ENCODE data around the gene AMIGO3. TPM values are rescaled to one million over a fixed set of nuclear protein-coding genes. Genes with fewer than 3 reads are reported as not detected.
A peak's percentile ranks its signal among the peaks of the same experiment; 100 is the strongest.
"Not testable (repeated sequence)": the region's sequence is repeated elsewhere in the genome, so short reads cannot be mapped to it uniquely, and the experiment has no call there.

The AMIGO3 gene
- total RNA-seq, 1 experiment from 2014 or later: 0.73 TPM

GRCh38 chr3:49689046-49689907, 30.2 kb downstream of the AMIGO3 start, which contains the start of the genes MST1 and RNF123:
MST1 (minus strand) TSS chr3:49689474; CDS start chr3:49688691, 783 bp downstream.
RNF123 (plus strand) TSS chr3:49689557; CDS start chr3:49691166, 1,609 bp downstream.
- Mint-ChIP-seq H3K9me3 (ENCODE audit: low read depth, unreplicated experiment) (no peaks in the 10 kb centered on the region), H3K27me3 (ENCODE audit: unreplicated experiment) (no peaks in the 10 kb centered on the region), H3K4me3 (ENCODE audit: low read depth, unreplicated experiment) (peak within 1 kb of the TSS; percentile 95), H3K27ac (ENCODE audit: unreplicated experiment) (peak within 1 kb of the TSS; percentile 88), H3K36me3 (ENCODE audit: insufficient read depth, unreplicated experiment) (peaks cover 46% of the 10 kb centered on the region), H3K4me1 (ENCODE audit: low read depth, unreplicated experiment) (peaks cover 10% of the 10 kb centered on the region)
- CTCF ChIA-PET: no interaction called here
- intact Hi-C loops (cut with micrococcal nuclease; ENCODE audit: unreplicated experiment): no loop called here
- DNase-seq: peak; percentile 92
- TF ChIP-seq CTCF (IDR thresholded peaks at IDR 0.05; ENCODE audit: unreplicated experiment): no peak
- BruUV-seq (replicated peaks): no TSS peak

GRCh38 chr3:49688338-49689045, 31.0 kb downstream of the AMIGO3 start:
- intact Hi-C loops (cut with micrococcal nuclease; ENCODE audit: unreplicated experiment); BruUV-seq (replicated peaks); H3K9me3 Mint-ChIP-seq (ENCODE audit: low read depth, unreplicated experiment); DNase-seq; CTCF ChIA-PET; H3K27me3 Mint-ChIP-seq (ENCODE audit: unreplicated experiment): not testable (repeated sequence)
- Mint-ChIP-seq H3K4me1 (ENCODE audit: low read depth, unreplicated experiment) (peaks cover 10% of the 10 kb centered on the region), H3K4me3 (ENCODE audit: low read depth, unreplicated experiment) (peak overlapping the region; percentile 95), H3K27ac (ENCODE audit: unreplicated experiment) (peak overlapping the region; percentile 88), H3K36me3 (ENCODE audit: insufficient read depth, unreplicated experiment) (peaks cover 46% of the 10 kb centered on the region)

- Mint-ChIP-seq H3K4me1 (ENCODE audit: low read depth, unreplicated experiment) (peaks cover 10% of the 10 kb centered on the region), H3K4me3 (ENCODE audit: low read depth, unreplicated experiment) (peak overlapping the region; percentile 66), H3K36me3 (ENCODE audit: insufficient read depth, unreplicated experiment) (peaks cover 46% of the 10 kb centered on the region)
- CTCF ChIA-PET; H3K27me3 Mint-ChIP-seq (ENCODE audit: unreplicated experiment); H3K9me3 Mint-ChIP-seq (ENCODE audit: low read depth, unreplicated experiment); BruUV-seq (replicated peaks); DNase-seq; intact Hi-C loops (cut with micrococcal nuclease; ENCODE audit: unreplicated experiment); H3K27ac Mint-ChIP-seq (ENCODE audit: unreplicated experiment): not testable (repeated sequence)
Measured at GRCh38 chr3:49687424-49687795, 32.1 kb downstream of the AMIGO3 start.

- peak overlapping the region; percentile 17 for H3K27ac Mint-ChIP-seq (ENCODE audit: unreplicated experiment)
- peaks cover 10% of the 10 kb centered on the region for H3K4me1 Mint-ChIP-seq (ENCODE audit: low read depth, unreplicated experiment)
- peak; percentile 78 for DNase-seq
- peaks cover 46% of the 10 kb centered on the region for H3K36me3 Mint-ChIP-seq (ENCODE audit: insufficient read depth, unreplicated experiment)
- CTCF ChIA-PET; intact Hi-C loops (cut with micrococcal nuclease; ENCODE audit: unreplicated experiment); H3K9me3 Mint-ChIP-seq (ENCODE audit: low read depth, unreplicated experiment); H3K27me3 Mint-ChIP-seq (ENCODE audit: unreplicated experiment): not testable (repeated sequence)
- TSS peak; percentile 3 for BruUV-seq (replicated peaks)
- peak overlapping the region; percentile 66 for H3K4me3 Mint-ChIP-seq (ENCODE audit: low read depth, unreplicated experiment)
Measured at GRCh38 chr3:49686769-49687423, 32.6 kb downstream of the AMIGO3 start.

- peak overlapping the region; percentile 66 for H3K4me3 Mint-ChIP-seq (ENCODE audit: low read depth, unreplicated experiment)
Measured at GRCh38 chr3:49686346-49686745, 33.1 kb downstream of the AMIGO3 start.

GRCh38 chr3:49685846-49686245, 33.6 kb downstream of the AMIGO3 start:
- BruUV-seq (replicated peaks); intact Hi-C loops (cut with micrococcal nuclease; ENCODE audit: unreplicated experiment); H3K4me1 Mint-ChIP-seq (ENCODE audit: low read depth, unreplicated experiment); H3K27me3 Mint-ChIP-seq (ENCODE audit: unreplicated experiment); CTCF ChIA-PET; H3K9me3 Mint-ChIP-seq (ENCODE audit: low read depth, unreplicated experiment); DNase-seq; H3K4me3 Mint-ChIP-seq (ENCODE audit: low read depth, unreplicated experiment); H3K27ac Mint-ChIP-seq (ENCODE audit: unreplicated experiment): not testable (repeated sequence)
- peaks cover 43% of the 10 kb centered on the region for H3K36me3 Mint-ChIP-seq (ENCODE audit: insufficient read depth, unreplicated experiment)

More at GRCh38 chr3:49686346-49686745, 33.1 kb downstream of the AMIGO3 start:
- H3K27me3 Mint-ChIP-seq (ENCODE audit: unreplicated experiment); H3K9me3 Mint-ChIP-seq (ENCODE audit: low read depth, unreplicated experiment); intact Hi-C loops (cut with micrococcal nuclease; ENCODE audit: unreplicated experiment); CTCF ChIA-PET; BruUV-seq (replicated peaks); DNase-seq: not testable (repeated sequence)
- peaks cover 46% of the 10 kb centered on the region for H3K36me3 Mint-ChIP-seq (ENCODE audit: insufficient read depth, unreplicated experiment)
- peaks cover 10% of the 10 kb centered on the region for H3K4me1 Mint-ChIP-seq (ENCODE audit: low read depth, unreplicated experiment)
- H3K27ac Mint-ChIP-seq (ENCODE audit: unreplicated experiment): peak overlapping the region; percentile 17

- intact Hi-C loops (cut with micrococcal nuclease; ENCODE audit: unreplicated experiment); H3K9me3 Mint-ChIP-seq (ENCODE audit: low read depth, unreplicated experiment); DNase-seq; H3K4me3 Mint-ChIP-seq (ENCODE audit: low read depth, unreplicated experiment); BruUV-seq (replicated peaks); H3K27ac Mint-ChIP-seq (ENCODE audit: unreplicated experiment); H3K4me1 Mint-ChIP-seq (ENCODE audit: low read depth, unreplicated experiment); CTCF ChIA-PET; H3K27me3 Mint-ChIP-seq (ENCODE audit: unreplicated experiment): not testable (repeated sequence)
- peaks cover 38% of the 10 kb centered on the region for H3K36me3 Mint-ChIP-seq (ENCODE audit: insufficient read depth, unreplicated experiment)
Measured at GRCh38 chr3:49685103-49685502, 34.4 kb downstream of the AMIGO3 start.

GRCh38 chr3:49684453-49684852, 35.0 kb downstream of the AMIGO3 start:
- H3K4me3 Mint-ChIP-seq (ENCODE audit: low read depth, unreplicated experiment); CTCF ChIA-PET; H3K27ac Mint-ChIP-seq (ENCODE audit: unreplicated experiment); intact Hi-C loops (cut with micrococcal nuclease; ENCODE audit: unreplicated experiment); H3K4me1 Mint-ChIP-seq (ENCODE audit: low read depth, unreplicated experiment); H3K9me3 Mint-ChIP-seq (ENCODE audit: low read depth, unreplicated experiment); BruUV-seq (replicated peaks); H3K27me3 Mint-ChIP-seq (ENCODE audit: unreplicated experiment); DNase-seq: not testable (repeated sequence)
- peaks cover 31% of the 10 kb centered on the region for H3K36me3 Mint-ChIP-seq (ENCODE audit: insufficient read depth, unreplicated experiment)
